Left cardiac atrium (tissue), 4 donors: ENCODE measurements around the gene NSMCE3. TPM values are rescaled to one million over a fixed set of nuclear protein-coding genes. Genes with fewer than 3 reads are reported as not detected.

ENCODE experiments used
- ATAC-seq, 2 donors: fragments of 200-7000 bp; cut with Tn5 transposase; one replicate each; pipeline ENCODE4 v1.9.1; 2020; ENCODE audit warnings: mild to moderate bottlenecking in 2 of 2, moderate library complexity in 2 of 2
- DNase-seq: peaks from one replicate; pipeline ENCODE4 v3.0.0-alpha.2; 2020
- intact Hi-C, 2 donors: fragments of 100-400 bp; cut with DNase I; formaldehyde crosslinking; loops; one replicate each; pipeline versions ENCODE4 v1.14.1 to v1.15.1; 2022 to 2023
- long read RNA-seq: library from polyadenylated mRNA; unstranded; transcript quantifications from one replicate; pipeline ENCODE4 v2.0.0, GENCODE V29; 2021
- total RNA-seq, 2 donors: library from RNA; stranded (reverse); fragmentation: NEBNext Ultra II Directional; extraction: Animal tissue kit (Norgen Biotek cat#: 25700); gene quantifications; one replicate each; pipeline ENCODE4 v1.2.1, GENCODE V29; 2021
- donor health status: DM: no; HTN: yes; CAD: no.
- donor health status: DM: no; HTN: yes; CAD: no; lungs with severe emphysema.
- donor health status: DM: yes; HTN: yes; CAD: no.
- donor health status: Dilated cardiomyopathy.

NSMCE3 gene
- 1 to 10 TPM; 5.5 to 9.3 TPM for total RNA-seq
- long read RNA-seq = 0 reads

DNA sequence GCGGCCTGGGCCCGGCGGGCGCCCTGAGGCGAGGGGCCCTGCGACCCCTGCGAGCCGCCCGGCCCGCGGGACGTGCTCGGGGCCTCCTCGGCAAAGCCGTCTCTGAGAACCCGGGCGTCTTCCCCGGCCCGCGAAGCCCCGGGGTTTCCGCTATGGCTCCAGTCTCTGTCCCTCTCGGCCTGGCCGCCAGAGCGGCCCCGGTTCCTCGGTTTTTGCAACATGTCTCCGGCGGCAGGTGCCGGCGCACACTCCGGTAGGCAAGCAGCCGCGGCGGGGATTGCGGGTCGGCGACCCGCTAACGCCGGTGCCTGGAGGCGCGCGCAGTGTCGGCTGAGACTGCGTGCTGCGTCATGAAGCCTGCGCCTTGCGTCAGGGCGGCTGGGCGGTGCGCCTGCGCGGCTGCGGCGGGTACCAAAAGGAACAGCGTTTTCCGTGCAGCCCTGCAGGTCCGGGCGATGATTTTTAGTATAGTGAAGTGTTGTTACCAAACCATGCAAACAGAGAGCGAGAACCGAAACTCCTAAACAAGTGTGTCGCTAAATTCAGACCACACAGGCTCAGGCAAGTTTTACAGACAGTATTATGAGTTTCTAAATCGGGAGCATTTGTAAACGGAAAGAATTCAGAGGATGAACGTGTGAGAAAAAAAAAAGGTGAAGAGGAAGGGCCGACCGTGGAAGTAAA is at the start of gene NSMCE3:
Gene NSMCE3, minus strand, starts transcription at position 338 of the 684 bp plus-strand sequence. Its CDS starts 117 bp downstream, at position 221.
- DNase-seq (peak; percentile 94), ATAC-seq (peak; percentile 99 to 100)
- intact Hi-C loops = no loop called here

DNA sequence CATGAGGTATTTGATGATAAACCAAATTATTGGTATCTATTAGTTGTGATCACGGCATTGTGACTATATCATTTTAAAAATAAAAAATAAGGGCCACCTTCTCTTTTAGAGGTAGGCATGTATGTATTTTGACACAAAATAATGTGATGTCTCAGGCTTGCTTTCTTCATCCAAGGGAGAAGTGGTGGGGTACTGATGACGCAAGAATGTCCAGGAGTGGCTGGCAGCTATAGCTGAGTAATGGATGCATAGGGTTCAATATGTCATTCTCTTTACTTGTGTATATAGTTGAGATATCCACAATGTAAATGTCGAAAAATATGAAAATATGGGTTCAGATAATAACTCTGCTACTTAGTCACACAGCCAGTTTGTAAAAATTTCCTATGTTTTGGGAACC is 46.8 kb upstream of the NSMCE3 start:
- DNase-seq (no peak), ATAC-seq (no peak)
- intact Hi-C loops = no loop called here

DNA sequence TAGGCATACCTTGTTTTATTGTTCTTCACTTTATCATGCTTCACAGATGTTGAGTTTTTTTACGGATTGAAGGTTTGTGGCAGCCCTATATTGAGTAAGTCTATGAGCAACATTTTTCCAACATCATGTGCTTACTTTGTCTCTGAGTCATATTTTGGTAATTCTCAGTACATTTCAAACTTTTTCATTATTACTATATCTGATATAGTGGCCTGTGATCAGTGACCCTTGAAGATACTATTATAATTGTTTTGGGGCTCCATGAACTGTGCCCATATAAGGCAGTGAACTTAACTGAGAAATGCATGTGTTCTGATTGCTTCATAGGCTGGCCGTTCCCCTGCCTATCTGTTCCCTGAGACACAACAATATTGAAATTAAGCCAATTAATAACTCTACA is 42.8 kb upstream of the NSMCE3 start:
- ATAC-seq (peak in 1 of 2 donors; percentile 42), DNase-seq (no peak)
- intact Hi-C loops = no loop called here

- intact Hi-C loops = no loop called here
- DNase-seq (no peak), ATAC-seq (no peak)
Measured at GRCh38 chr15:29311696-29312095, 42.1 kb upstream of the NSMCE3 start.

- ATAC-seq (no peak), DNase-seq (no peak)
- intact Hi-C loops = no loop called here
Measured at GRCh38 chr15:29309139-29309538, 39.5 kb upstream of the NSMCE3 start.

DNA sequence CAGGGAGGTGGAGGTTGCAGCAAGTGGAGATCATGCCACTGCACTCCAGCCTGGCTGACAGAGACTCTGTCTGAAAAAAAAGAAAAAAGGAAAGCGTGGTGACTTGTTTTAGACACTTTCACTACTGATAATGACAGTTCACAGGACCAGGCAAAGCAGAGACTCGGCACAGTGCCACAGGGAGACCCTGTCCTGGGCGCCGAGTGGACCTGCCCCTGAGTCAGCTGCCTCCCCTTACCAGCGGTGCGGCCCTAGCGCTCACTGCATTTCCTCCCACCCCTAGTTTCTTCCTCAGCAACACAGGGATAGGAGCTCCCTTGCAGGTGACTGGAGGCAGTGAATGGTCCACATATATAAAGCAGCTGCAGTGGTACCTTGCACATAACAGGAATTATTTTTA is 38.7 kb upstream of the NSMCE3 start:
- ATAC-seq (no peak), DNase-seq (no peak)
- intact Hi-C loops = no loop called here

DNA sequence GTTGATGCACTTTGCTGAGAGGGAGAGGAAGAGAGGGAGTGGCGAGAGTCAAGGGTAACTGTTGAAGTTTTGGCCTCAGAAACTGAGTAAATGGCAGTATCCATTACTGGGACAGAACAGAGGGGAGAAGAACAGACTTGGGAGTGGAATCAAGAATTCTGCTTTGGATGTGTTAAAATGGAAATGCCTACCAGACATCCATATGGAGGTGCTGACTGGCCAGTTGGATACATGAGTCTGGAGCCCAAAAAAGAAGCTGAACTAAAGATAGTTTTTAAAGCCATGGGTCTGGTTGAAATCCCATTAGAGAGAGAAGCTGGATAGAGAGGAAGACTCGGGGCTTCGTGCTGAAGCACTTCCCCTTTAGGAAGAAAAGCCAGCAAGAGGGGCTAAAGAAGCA is 35.9 kb upstream of the NSMCE3 start:
- no peak for ATAC-seq
- intact Hi-C loops = no loop called here
- no peak for DNase-seq

- no peak for DNase-seq
- no peak for ATAC-seq
- intact Hi-C loops = no loop called here
Measured at GRCh38 chr15:29302871-29303270, 33.2 kb upstream of the NSMCE3 start.

- intact Hi-C loops = no loop called here
- ATAC-seq (no peak), DNase-seq (no peak)
Measured at GRCh38 chr15:29299784-29300183, 30.2 kb upstream of the NSMCE3 start.

DNA sequence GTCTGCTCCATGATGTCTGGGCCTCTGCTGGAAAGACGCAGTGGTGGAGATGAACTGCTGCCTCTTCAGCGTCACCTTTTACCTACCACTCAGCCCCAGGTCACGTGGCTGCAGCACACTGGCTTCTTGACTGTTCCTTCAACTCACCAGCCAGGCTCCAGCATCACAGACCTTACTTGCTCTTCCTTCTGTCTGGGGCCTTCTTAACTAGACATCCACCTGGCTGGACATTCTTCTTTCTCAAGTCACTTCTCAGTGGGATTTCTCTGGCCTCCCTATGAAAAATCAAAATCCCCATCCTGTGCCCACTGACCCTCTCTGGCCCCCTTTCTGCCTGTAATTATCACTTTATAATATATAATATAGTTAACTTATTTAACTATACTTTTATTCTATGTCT is 29.7 kb upstream of the NSMCE3 start:
- ATAC-seq (no peak), DNase-seq (no peak)
- intact Hi-C loops = no loop called here

GRCh38 chr15:29294732-29295325 is 25.2 kb upstream of the NSMCE3 start:
- intact Hi-C loops = no loop called here
- DNase-seq (no peak), ATAC-seq (no peak)

GRCh38 chr15:29291067-29291845 is 21.6 kb upstream of the NSMCE3 start:
- ATAC-seq (no peak), DNase-seq (no peak)
- intact Hi-C loops = no loop called here

GRCh38 chr15:29289173-29289572 is 19.6 kb upstream of the NSMCE3 start:
- ATAC-seq (no peak), DNase-seq (no peak)
- intact Hi-C loops = no loop called here

- intact Hi-C loops = no loop called here
- ATAC-seq (no peak), DNase-seq (no peak)
Measured at GRCh38 chr15:29285386-29285785, 15.8 kb upstream of the NSMCE3 start.

- DNase-seq (no peak), ATAC-seq (no peak)
- intact Hi-C loops = no loop called here
Measured at GRCh38 chr15:29283381-29283780, 13.8 kb upstream of the NSMCE3 start.

DNA sequence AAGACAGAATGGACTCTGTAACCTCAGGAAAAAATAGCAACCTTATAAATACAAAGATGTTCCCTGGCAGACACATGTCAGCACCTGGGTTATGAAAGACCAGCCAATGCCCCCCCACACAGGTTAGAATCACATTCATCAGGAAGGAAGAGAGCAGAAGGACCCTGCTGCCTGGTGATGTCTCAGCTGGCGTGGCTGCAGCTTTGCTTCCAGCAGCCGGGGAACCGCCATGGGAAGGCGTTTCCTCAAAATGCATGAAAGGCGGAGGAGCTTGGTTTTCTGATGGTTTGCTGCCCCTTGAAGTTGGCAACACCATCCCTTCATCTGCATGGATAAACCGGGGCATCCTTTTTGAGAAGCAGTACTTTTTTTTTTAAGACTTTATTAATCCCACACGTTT is 10.9 kb upstream of the NSMCE3 start:
- no peak for ATAC-seq
- intact Hi-C loops = no loop called here
- DNase-seq = no peak

- DNase-seq = no peak
- ATAC-seq = peak in 1 of 2 donors; percentile 69
- intact Hi-C loops = no loop called here
Measured at GRCh38 chr15:29278436-29279105, 8.9 kb upstream of the NSMCE3 start.

DNA sequence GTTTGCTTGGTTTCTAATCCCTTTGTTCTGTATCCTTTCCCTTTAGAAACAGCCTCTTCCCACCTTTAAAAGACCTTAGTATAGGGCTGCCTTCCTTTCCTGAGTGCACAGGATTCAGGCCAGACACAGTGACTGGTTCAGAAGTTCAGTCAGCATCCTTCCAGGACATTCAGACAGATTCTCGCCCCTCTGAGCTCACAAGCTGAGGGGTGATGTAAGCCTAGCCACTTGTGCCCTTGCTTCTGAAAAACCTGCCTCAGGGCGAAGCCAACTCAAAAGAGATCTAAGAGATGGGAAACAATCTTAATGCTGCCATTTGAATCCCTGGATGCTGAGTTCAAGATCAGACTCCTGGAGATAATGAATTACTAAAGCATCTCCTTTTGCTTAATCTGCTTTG is 6.7 kb upstream of the NSMCE3 start:
- ATAC-seq (no peak), DNase-seq (no peak)
- intact Hi-C loops = no loop called here

GRCh38 chr15:29275855-29276254 is 6.2 kb upstream of the NSMCE3 start:
- intact Hi-C loops = no loop called here
- no peak for DNase-seq
- no peak for ATAC-seq

DNA sequence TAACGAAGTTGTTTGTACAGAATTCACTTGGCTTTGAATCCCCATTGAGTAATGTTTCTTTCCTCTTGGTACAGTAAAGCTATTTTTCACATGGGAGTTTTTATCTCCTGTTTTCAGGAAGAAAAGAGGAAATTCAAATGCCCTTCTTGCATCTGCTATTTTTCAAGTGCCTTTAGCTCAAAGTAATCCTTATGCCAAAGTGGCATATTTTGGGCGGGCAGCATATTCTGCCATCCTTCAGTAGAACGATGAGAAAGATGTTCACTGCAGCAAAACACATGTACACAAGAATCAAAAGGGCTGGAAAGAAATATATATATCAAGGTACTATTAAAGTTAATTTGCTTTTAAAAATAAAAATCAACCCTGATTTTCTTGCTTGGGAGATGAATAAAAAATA is 5.3 kb upstream of the NSMCE3 start:
- intact Hi-C loops = no loop called here
- DNase-seq (no peak), ATAC-seq (no peak)
